NT2/D1 (cell line): ENCODE measurements around the gene CROCC.

ENCODE experiments used
- DNase-seq: peaks from one replicate; pipeline ENCODE4 v3.0.0-alpha.2; 2011; ENCODE audit warnings: low read depth, low spot score
- H3K27me3 ChIP-seq: 2 replicates; pipeline ENCODE4 v1.6.0; 2011; ENCODE audit warnings: mild to moderate bottlenecking; ENCODE audit not compliant: insufficient read length, insufficient read depth
- H3K36me3 ChIP-seq: 2 replicates; pipeline ENCODE4 v1.6.1; 2011; ENCODE audit warnings: mild to moderate bottlenecking, low read length, mixed read lengths; ENCODE audit not compliant: insufficient read depth, insufficient read length
- H3K4me1 ChIP-seq: 2 replicates; pipeline ENCODE4 v1.5.1; 2011; ENCODE audit not compliant: insufficient read depth, insufficient read length
- H3K4me3 ChIP-seq: 2 replicates; pipeline ENCODE4 v1.5.1; 2011; ENCODE audit warnings: low read depth; ENCODE audit not compliant: insufficient read length
- H3K9ac ChIP-seq: 2 replicates; pipeline ENCODE4 v1.6.0; 2011; ENCODE audit warnings: low read depth; ENCODE audit not compliant: insufficient read length
- H3K9me3 ChIP-seq: 2 replicates; pipeline ENCODE4 v1.5.1; 2011; ENCODE audit warnings: mild to moderate bottlenecking, low read length; ENCODE audit not compliant: insufficient read depth
- SUZ12 ChIP-seq: IDR thresholded peaks from 2 replicates; pipeline ENCODE4 v1.6.1; 2011; ENCODE audit not compliant: insufficient read length, insufficient read depth; ENCODE audit errors: extremely low read depth
- YY1 ChIP-seq: IDR thresholded peaks from 2 replicates; pipeline ENCODE4 v1.6.1; 2011; ENCODE audit not compliant: insufficient read length, insufficient read depth
- ZNF274 ChIP-seq: IDR thresholded peaks from 2 replicates; pipeline ENCODE4 v1.6.1; 2011; ENCODE audit warnings: mild to moderate bottlenecking, low read depth, low read length

CROCC gene

GRCh38 chr1:16983649-16984048, 61.9 kb downstream of the CROCC start:
- H3K9me3 ChIP-seq = no peaks in the 10 kb centered on the region
- no peaks in the 10 kb centered on the region for H3K27me3 ChIP-seq
- DNase-seq = no peak
- TF ChIP-seq SUZ12 (no peak), YY1 (no peak), ZNF274 (no peak)
- H3K36me3 ChIP-seq = peaks cover 27% of the 10 kb centered on the region
- no peak overlapping the region for H3K4me3 ChIP-seq
- H3K4me1 ChIP-seq = peaks cover 15% of the 10 kb centered on the region
- no peak overlapping the region for H3K9ac ChIP-seq

- TF ChIP-seq SUZ12 (no peak), YY1 (no peak), ZNF274 (no peak)
- Histone ChIP-seq H3K9me3 (no peaks in the 10 kb centered on the region), H3K9ac (no peak overlapping the region), H3K27me3 (no peaks in the 10 kb centered on the region), H3K4me1 (peaks cover 11% of the 10 kb centered on the region), H3K36me3 (peaks cover 32% of the 10 kb centered on the region), H3K4me3 (no peak overlapping the region)
- DNase-seq = no peak
Observed at GRCh38 chr1:16984717-16985116, 63.0 kb downstream of the CROCC start.

- Histone ChIP-seq H3K9ac (no peak overlapping the region), H3K27me3 (no peaks in the 10 kb centered on the region)
- DNase-seq = no peak
Observed at GRCh38 chr1:16986113-16986512, 64.4 kb downstream of the CROCC start.

GRCh38 chr1:16986560-16986959, 64.8 kb downstream of the CROCC start:
- TF ChIP-seq SUZ12 (no peak), YY1 (no peak), ZNF274 (no peak)
- Histone ChIP-seq H3K9me3 (no peaks in the 10 kb centered on the region), H3K4me3 (no peak overlapping the region), H3K36me3 (peaks cover 44% of the 10 kb centered on the region), H3K27me3 (no peaks in the 10 kb centered on the region), H3K4me1 (peaks cover 4% of the 10 kb centered on the region), H3K9ac (no peak overlapping the region)
- DNase-seq = no peak

More at GRCh38 chr1:16986113-16986512, 64.4 kb downstream of the CROCC start:
- TF ChIP-seq SUZ12 = no peak
- Histone ChIP-seq H3K9me3 (no peaks in the 10 kb centered on the region), H3K4me3 (no peak overlapping the region), H3K4me1 (peaks cover 8% of the 10 kb centered on the region), H3K36me3 (peaks cover 40% of the 10 kb centered on the region)

GRCh38 chr1:16986962-16987361, 65.2 kb downstream of the CROCC start:
- no peak overlapping the region for H3K9ac ChIP-seq
- no peaks in the 10 kb centered on the region for H3K27me3 ChIP-seq
- H3K36me3 ChIP-seq = peaks cover 48% of the 10 kb centered on the region
- no peak overlapping the region for H3K4me3 ChIP-seq
- peaks cover 4% of the 10 kb centered on the region for H3K4me1 ChIP-seq
- no peak for TF ChIP-seq ZNF274
- no peak for TF ChIP-seq SUZ12
- TF ChIP-seq YY1 = no peak
- no peaks in the 10 kb centered on the region for H3K9me3 ChIP-seq
- DNase-seq = no peak

- Histone ChIP-seq H3K36me3 (peaks cover 53% of the 10 kb centered on the region), H3K9me3 (no peaks in the 10 kb centered on the region), H3K4me1 (peaks cover 4% of the 10 kb centered on the region), H3K9ac (no peak overlapping the region), H3K4me3 (no peak overlapping the region), H3K27me3 (no peaks in the 10 kb centered on the region)
- TF ChIP-seq YY1 = no peak
- TF ChIP-seq SUZ12 = no peak
- no peak for TF ChIP-seq ZNF274
- no peak for DNase-seq
Observed at GRCh38 chr1:16988210-16988609, 66.5 kb downstream of the CROCC start.

- TF ChIP-seq ZNF274 (no peak), SUZ12 (no peak), YY1 (no peak)
- no peak overlapping the region for H3K4me3 ChIP-seq
- no peaks in the 10 kb centered on the region for H3K27me3 ChIP-seq
- H3K4me1 ChIP-seq = peaks cover 4% of the 10 kb centered on the region
- no peaks in the 10 kb centered on the region for H3K9me3 ChIP-seq
- H3K9ac ChIP-seq = no peak overlapping the region
- DNase-seq = no peak
- H3K36me3 ChIP-seq = peaks cover 59% of the 10 kb centered on the region
Observed at GRCh38 chr1:16989676-16990391, 68.1 kb downstream of the CROCC start.
